CD4-positive, alpha-beta T cell treated with Interleukin-15 for 4 hours (primary cell): ENCODE results near the gene AFDN.

Experiments
- DNase-seq: peaks from one replicate; pipeline ENCODE4 v3.0.0-alpha.2; 2020; ENCODE audit warnings: low spot score

AFDN gene

DNA sequence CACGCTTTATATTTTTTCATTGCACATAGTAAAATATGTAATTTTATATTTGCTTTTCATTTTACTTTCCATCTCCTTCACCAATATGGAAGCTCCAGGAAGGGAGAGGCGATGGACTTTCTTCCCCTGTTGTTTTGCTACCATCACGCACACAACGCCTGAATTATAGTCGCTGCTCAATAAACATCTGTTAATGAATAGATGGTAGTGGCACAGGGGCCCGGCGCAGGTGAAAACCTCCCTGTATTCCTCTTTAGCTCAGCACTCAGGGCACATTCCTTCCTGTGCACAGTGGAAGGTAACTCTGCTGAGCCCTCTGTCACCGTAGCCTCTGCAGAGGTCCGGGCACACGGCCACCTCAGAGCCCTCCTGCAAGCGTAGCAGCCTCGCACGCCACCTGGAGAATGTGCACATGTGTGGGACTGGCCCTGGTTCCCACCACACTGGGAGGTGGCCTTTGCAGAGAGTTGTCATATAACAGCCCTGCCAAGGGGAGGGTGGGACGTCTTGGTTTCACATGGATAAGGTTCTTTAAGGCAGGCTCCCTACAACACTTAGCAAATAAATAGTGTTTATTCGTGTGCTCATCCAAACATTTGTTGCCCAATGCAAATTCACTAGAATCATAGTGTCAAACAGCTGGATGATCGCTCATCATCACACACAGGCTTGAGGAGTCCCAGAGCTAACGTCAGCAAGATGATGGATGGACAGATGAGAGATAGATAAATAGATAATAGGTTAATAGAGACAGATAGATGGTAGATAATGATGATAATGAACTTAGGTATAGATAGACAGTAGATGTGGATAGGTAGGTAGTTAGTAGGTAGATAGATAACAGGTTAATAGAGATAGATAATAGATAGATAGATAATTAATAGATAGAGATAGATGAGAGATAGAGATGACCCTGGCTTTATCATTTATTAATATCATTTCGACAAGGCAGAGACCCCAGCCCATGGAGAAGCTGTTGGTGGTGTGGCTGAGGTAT lies 32.3 kb upstream of the AFDN start:
- no peak for DNase-seq

DNA sequence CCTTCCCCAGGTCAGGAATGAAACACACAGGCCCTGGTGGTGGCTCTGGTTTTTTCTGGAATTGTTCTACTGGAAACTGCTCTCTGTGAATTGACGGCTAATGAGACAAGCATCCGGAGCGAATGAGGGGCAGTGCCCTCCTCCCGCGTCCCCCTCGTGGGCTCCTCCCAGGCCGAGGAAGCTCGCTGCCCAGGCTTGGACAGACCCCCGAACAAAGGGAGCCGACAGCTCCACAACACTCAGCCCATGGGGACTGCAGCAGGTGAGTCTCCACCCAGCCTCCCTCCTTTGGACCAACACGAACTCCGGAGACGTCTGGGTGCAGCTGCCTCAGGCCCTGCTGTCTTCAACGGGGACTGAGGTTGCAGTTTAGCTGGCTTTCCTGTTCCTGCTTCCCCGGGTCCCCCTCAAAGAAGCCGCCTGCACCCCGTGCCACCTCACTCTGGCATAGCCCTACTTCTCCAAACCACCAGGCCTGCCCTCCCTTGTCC lies 31.3 kb upstream of the AFDN start:
- no peak for DNase-seq

DNA sequence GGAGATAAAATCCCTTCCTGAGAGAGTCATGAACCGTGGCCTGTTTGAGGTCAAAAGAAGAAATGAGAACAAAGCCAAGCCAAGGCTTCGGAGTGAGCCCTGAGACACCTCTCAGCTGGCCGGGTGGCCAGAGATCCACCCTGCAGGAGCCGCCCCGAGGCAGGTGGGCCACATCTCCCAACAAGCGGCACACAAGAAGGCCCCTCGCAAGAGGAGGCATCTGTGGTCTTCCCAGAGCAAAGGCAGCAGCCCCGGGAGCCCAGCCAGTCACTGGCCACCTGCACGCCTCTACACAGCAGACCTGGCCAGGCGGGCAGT lies 30.9 kb upstream of the AFDN start:
- DNase-seq, result no peak

DNA sequence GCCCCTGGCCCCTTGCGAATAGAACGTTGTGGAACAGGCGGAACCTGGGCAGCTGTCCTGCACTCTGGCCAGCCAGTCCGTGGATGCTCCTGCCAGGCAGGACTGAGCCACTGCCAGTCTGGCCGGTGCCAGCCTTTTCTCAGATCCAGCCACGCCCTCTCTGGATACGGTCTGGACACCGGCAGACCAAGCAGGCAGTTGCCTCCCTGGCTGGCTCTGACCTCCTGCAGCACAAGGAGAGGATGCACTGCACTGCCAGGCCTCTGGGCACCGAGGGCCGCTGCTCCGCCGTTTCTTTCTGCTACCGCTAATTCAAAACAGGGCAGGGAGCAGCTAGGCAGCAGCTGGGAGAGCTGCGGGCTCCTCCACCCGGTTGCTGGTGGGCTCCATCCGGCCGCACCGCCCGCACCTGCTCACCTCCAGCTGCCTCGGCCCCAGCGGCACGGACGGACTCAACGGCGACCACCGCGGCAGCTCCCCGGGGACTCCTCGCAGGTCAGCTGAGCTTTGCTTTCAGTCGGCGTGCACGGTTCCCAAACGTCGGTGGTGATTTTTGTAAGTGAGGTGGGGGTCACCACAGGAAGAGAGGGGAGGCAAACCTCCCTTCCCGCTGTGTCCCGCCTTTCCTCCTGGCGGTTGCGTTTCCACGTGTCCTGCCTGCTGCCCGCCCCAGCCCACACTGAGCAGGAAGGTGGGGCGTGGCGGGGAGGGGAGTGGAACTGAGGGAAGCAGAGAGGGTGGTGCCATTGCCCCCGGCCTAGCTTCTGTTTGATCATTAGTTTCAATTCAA lies 30.3 kb upstream of the AFDN start:
- no peak for DNase-seq

DNA sequence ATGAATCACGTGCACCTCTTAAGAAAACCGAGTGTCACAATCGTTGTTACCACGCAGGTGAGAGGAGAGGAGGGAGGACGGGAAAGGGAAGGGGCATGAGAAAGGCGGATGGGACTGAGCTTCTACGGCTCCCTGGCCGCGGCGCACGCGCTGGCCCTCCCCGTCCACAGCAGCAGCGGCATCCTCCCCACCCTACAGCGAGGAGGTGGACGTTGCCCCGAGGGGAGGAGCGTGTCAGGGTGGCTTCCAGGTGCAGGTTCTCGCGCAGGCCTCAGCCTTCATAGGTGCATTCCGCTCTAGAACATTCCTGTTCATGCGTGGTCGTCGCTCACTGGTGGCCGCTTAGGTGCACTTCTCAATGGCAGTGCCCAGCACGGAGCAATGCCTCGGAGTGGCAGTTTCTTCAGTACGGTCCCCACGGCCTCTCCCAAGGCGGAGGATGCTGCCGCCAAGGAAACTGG lies 29.7 kb upstream of the AFDN start:
- DNase-seq, result no peak

DNA sequence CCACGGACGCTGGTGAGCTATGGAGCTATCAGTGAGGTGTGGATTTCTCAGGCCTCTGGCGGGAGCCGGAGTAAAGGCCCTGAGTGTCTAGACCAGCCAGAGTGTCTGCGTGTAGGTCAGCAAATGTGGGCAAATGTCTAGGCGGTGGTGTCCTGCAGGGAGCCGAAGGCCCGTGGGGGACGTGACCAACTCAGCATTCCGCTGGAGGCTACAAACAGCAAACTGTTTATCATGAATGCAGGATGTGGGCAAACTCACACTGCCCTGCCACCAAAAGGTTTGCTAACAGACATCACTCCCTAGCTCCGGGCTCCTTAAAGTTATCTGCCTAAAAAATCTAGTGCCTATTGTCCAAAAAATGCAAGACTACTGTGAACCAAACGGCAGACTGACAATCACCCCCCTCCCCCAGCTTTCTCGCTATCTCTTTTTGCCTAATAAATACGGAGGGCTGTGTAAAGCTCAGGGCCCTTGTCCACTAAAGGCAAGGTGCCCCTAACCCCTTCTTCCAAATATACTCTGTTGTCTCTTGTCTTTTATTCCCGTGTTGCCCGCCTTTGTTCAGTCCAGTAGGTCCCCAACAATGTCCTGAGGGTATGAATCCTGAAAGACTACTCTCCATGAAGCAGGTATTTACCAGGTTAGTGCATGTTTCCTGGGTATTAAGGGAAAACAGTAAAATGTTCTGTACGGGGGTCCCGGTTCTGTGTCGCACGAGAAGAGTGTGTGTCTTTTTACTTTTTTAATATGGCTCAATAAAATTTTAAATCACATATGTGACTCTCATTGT lies 29.0 kb upstream of the AFDN start:
- DNase-seq, result no peak

DNA sequence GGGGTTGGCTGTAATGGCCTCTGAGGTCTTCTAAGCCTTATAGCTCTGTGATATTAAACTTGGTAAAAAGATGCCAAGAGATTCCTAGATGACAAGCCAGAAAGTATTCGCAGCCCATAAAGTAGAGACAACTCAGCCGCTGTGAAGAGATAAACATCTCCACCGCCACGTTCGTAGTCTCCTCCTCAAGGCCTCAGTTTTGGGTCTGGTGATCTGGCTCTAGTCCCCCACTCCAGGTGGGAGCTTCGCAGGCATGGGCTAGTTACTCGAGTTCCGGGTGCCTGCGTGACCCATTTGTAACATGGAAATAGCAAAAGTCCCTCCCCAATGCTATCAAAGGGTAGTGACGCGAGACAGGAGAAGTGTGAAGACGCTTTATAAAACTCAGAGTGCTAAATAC lies 28.3 kb upstream of the AFDN start:
- DNase-seq, result no peak

DNA sequence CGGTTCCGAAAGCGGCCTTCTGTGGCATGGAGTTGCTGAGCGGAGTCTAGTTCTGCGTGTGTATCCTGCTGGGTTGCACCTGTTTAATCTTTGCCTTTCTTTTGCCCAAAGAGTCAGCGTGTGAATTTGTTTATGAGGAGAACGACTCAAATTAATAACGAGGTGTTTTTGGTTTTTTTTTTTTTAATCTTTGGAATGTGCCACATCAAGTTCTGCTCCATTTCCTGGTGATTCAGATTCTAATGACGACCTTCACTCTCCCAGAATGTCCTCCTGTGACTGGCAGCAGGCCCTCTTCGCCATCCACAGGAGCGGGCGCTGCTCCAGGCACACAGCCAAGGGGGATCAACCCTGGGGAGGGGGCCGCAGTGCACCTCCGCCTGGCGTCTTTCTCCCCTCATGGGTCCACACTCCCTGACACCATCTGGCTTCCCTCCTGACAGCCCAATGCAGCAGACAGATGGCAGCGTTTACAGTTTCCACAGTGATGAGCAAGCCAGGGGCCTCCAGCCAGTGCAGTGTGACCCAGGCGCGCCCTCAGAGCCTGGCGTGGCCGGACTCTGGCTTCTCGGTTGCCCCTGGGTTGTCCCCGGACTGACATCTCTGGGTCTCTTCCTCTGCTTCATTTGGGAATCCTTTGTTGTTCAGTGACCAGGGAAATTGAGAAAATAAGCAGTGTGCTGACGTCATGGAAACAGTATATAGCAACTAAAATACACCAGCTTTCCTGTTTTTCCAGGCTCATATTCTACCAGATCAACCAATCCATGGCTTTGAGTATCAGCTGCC lies 27.5 kb upstream of the AFDN start:
- no peak for DNase-seq

DNA sequence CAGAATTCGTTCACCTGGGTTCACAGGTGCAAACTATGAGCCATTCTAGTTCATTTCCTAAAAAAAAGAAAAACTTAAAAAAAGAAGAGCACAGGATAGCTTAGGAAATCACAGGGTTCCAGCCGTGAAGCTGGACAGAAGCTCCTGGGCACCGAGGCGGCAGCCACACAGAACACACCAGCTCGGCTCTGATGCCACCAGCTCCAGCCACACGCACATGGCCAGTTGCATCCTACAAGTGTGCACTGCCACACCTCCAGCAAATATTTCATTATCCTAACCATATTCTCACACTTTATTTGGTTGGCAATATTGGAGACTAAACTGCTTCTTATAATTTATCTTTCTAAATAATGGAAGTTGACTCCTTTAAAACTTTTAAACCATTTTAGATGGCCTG lies 26.2 kb upstream of the AFDN start:
- no peak for DNase-seq

DNA sequence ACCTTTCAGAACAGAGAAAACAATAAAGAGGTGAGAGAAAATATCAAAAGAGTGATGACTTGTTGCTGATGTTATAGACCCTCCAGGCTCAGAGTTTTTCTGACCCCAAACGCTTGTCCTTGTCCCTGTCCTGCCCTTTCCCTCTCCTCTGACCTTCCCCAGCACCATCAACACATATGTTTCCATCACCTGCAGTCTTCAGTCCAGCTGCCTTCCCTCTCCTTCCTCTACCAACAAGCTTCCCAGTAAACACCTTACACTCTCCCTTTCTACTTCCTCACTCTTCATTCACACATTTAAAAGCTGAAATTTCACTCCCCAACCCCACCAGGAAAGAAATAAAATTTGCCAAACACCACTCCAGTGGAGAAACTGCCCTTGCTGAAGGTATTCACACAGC lies 25.4 kb upstream of the AFDN start:
- no peak for DNase-seq

DNA sequence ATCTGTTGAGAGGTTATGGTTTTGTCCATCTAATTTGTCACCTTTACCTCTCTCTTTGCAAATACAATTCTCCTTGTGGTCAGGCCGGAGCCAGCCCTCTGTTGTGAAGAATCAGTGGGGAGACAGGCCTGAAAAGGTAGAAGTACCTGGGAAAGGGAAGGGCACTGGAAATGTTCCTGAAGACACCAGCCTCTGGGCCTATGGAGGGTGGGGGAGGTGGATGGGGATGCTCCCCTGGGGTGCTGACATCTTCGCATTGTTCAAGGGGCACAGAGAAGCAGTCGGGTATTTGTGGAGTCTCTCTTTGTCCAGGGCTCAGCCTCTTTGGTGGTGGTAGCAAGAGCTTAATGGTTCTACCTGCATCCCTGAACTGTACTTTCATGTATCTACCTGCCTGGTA lies 24.4 kb upstream of the AFDN start:
- DNase-seq, result no peak

DNA sequence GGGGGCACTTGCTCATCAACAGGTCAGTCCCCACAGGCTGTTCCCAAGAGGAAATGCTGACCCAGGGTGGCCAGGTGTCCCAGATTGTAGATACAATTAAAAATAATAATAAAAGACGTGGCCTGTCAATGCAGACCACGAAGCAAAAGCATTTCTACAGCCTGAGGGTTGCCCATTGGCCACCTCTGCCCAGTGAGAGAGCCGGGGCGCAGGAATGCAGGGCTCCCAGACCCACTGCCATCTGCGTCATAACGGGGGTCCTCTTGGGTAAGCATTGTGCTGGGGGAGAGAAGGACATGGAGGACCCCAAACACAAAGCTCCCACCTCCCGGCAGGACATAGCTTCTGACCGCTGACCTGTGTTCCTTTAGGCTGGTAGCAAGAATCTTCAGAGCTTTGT lies 22.9 kb upstream of the AFDN start:
- DNase-seq, result no peak

DNA sequence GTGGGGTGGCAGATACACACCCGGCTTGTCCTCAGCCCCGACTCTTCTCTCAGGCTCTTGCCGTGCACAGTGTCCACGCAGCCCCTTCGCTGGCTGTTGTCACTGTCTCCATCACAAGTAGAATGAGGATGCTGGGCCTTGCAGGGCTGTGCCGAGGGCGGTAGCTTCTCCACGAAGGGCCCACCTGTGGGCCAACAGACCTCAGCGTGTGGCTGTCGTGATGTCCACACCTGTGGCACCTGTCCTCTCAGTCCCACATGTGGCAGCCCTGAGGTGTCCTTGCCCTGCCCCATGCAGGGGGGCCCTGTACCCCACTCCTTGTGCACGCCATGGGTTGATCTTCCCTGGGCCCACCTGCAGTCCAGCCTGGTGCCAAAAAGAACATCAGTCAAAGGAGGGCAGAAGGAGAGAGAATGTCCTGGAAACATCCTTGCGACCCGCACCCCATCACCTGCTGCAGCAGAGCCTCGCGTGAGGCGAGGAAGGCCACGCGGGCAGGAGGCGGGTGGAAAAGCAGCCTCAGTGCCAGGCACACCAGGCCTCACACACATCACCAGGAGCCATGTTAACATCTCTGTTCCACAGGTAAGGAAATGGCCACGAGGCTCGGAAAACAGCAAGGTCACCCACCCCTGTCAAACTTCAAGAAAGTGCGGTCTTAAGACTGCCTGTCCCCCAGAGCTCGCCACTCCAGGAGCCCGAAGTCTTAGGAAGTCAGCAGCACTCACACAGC lies 22.3 kb upstream of the AFDN start:
- no peak for DNase-seq

DNA sequence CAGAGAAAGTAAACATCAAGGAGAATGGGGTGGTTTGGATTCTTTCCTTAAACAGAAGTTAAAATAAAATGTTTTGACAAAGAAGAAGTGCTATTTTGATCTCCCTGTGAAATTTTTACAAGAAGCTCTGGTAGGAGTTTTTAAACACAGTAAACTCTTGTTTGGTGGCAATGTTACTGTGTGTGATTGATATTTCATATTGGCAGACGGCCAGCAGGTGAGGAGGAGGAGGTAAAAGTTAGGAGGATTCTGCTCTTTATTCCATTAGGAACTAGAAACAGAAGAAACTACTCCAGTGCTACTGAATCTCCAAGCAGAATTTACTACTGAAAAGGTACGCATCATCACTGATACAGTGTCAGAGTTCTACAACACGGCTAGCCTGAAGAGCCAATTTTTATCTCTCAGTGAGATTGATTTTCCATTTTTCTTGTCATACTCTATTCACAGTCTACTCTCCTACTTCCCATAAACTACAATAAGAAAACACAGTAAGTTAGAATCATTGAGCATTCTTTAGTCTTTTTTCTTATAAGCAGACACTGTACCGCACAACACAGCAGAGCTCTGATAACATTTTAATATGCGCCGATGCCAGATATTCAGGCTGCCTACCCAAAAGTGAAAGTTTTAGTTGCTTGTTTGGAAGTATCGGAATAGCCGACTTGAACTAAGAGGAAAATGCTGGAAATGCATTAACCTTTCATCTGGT lies 21.2 kb upstream of the AFDN start:
- no peak for DNase-seq

DNA sequence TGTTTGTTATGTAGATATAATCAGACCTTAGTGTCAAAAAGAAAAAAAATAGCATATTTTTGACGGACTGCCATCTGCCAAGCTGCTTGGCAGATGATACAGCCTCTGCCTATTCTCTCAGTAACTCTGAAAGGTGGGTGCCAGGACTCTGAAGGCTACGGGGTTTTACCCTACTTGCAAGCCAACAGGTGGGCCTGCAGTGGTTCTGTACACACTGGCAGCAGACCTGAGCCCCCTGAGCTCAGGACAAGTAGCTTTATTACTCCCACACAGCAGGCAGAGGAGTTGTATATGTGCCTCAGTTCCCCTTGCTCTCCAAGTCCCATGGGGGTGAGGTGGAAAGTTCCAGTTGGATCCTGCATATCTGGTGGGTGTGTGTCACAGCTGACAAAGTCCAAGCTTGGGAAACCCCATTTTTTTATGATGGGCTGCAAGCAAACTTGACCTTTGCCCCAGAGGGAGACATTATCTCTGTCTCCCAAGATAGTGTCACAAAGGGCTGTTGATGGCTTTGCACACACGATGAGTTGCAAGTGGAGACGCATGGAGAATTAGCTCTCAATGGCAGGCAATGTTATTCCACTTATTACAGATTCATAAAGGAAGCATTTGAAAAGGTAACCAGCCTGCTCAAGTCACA lies 20.5 kb upstream of the AFDN start:
- DNase-seq, result no peak

DNA sequence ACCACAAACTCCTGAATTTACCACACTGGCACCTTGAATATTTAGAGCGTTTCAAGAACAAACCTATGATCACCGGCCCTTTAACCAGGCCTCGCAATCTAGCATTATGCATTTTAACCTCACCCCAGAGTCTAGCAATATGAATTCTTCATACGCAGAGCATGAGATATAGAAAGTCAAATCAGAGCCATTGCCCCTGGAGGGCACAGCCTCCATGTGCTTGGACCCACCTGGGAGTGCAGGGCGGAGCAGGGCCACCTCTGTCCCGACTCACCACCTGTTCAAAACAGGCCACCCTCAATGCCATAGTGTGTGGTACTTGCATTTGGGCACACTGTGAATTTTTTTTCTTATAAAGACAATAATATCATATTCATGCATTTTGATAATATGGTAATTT lies 19.5 kb upstream of the AFDN start:
- no peak for DNase-seq

DNA sequence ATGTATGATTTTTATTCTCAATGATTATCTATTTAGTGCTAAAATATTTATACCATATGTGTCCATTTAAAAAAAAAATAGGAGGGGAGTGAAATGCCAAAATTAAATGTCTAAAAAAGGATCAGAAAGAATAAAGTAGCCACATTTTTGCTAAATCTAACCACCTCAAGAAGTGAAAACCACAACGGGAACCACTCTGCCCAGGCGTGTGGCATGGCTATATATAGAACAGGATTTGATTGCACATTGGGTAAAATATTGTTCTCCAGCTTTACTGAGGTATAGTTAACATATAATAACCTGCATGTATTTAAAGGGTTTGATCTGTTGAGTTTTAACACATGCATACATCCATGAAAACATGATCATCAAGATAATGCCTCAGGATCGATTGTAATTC lies 19.0 kb upstream of the AFDN start:
- no peak for DNase-seq

DNA sequence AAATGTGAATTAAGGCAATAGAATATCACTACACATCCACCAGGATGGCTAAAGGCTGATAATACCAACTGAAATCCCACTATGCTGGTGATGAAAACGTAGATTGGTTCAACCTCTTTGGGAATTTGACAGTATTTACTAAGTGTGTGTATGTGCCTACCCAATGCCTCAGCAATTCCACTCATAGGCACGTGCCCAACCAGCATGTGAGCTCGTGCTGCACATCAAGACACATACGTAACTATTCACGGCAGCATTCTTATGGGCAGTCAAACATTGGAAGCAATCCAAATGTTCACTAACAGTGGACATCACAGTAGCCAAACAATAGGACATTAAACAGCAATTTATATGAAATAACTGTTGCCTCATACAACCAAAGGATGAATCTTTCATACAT lies 15.7 kb upstream of the AFDN start:
- no peak for DNase-seq

DNA sequence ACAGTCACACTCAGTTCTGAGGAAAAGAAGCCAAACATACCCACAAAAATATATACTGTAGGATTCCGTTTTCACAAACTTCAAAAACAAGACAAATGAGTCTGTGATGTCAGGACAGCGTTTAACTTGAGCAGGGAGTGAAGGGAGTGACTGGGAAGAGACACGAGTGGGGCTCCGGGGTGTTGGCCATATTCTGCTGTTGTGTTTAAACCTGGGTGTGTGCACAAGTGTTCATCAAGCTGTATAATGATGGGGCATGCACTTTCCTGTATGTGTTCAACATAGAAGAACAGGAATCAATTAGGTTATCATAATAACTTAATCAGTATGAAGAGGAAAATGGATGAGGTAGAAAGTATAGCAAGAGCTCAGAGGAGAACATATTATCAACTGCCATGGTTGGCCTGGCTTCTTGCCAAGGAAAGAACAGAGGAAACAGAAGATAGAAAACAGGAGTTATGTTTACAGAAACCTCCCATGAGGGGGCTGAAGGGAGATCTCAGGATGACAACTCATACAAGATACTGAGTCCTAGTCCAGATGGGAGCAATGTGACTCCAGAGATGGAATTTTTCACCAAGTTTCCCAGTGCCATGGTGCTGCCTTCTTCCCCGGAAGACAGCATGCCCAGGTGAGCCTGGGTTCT lies 15.1 kb upstream of the AFDN start:
- no peak for DNase-seq
